Measurements from ENCODE around the gene MAFG.

MAFG gene

GRCh38 chr17:81961521-81962498 is 34.3 kb upstream of the MAFG start:
- CTCF ChIA-PET, result interaction anchor here (4.7 kb wide), 1 partner anchor 59 kb away, joined by 103 read pairs; the partner anchor contains the start of genes CENPX and LRRC45
- Mint-ChIP-seq H3K27ac (peak overlapping the region; percentile 74), H3K4me3 (peak overlapping the region; percentile 23), H3K36me3 (no peaks in the 10 kb centered on the region), H3K4me1 (peaks cover 9% of the 10 kb centered on the region), H3K9me3 (no peaks in the 10 kb centered on the region), H3K27me3 (peaks cover 86% of the 10 kb centered on the region)
- DNase-seq, result no peak

- CTCF ChIA-PET, result interaction anchor here (0.9 to 4.7 kb wide), 5 partner anchors 13 to 77 kb away, joined by 3 to 103 read pairs (median 9); partner anchors contain the start of genes CENPX, DCXR and LRRC45
- peaks cover 86% of the 10 kb centered on the region for H3K27me3 Mint-ChIP-seq
- peaks cover 6% of the 10 kb centered on the region for H3K4me1 Mint-ChIP-seq
- no peak within 1 kb of the TSS for H3K4me3 Mint-ChIP-seq
- DNase-seq, result no peak
- no peaks in the 10 kb centered on the region for H3K9me3 Mint-ChIP-seq
- no peaks in the 10 kb centered on the region for H3K36me3 Mint-ChIP-seq
- H3K27ac Mint-ChIP-seq, result no peak within 1 kb of the TSS
Observed at GRCh38 chr17:81961087-81961511, 33.6 kb upstream of the MAFG start, which contains the start of gene NOTUM. Gene NOTUM, minus strand, starts transcription at chr17:81961187. Its CDS starts 278 bp downstream, at chr17:81960909.

GRCh38 chr17:81960130-81960958 is 32.8 kb upstream of the MAFG start:
- Mint-ChIP-seq H3K27ac (no peak overlapping the region), H3K4me1 (peaks cover 6% of the 10 kb centered on the region), H3K36me3 (no peaks in the 10 kb centered on the region), H3K27me3 (peaks cover 78% of the 10 kb centered on the region), H3K4me3 (no peak overlapping the region), H3K9me3 (no peaks in the 10 kb centered on the region)
- no peak for DNase-seq
- CTCF ChIA-PET, result interaction anchor here (0.6 to 4.7 kb wide), 14 partner anchors 8 to 343 kb away, joined by 3 to 103 read pairs (median 4); partner anchors contain the start of genes CENPX, DCXR and LRRC45

GRCh38 chr17:81959362-81960129 is 32.0 kb upstream of the MAFG start:
- peak; percentile 82 for DNase-seq
- H3K27me3 Mint-ChIP-seq, result peaks cover 75% of the 10 kb centered on the region
- peaks cover 6% of the 10 kb centered on the region for H3K4me1 Mint-ChIP-seq
- CTCF ChIA-PET, result interaction anchor here (0.7 to 4.7 kb wide), 19 partner anchors 9 to 344 kb away, joined by 3 to 103 read pairs (median 4); partner anchors contain the start of genes ASPSCR1, CENPX, DCXR and LRRC45
- H3K36me3 Mint-ChIP-seq, result no peaks in the 10 kb centered on the region
- H3K27ac Mint-ChIP-seq, result no peak overlapping the region
- no peak overlapping the region for H3K4me3 Mint-ChIP-seq
- H3K9me3 Mint-ChIP-seq, result no peaks in the 10 kb centered on the region

GRCh38 chr17:81958633-81959342 is 31.3 kb upstream of the MAFG start:
- Mint-ChIP-seq H3K27me3 (peaks cover 68% of the 10 kb centered on the region), H3K36me3 (no peaks in the 10 kb centered on the region), H3K9me3 (no peaks in the 10 kb centered on the region), H3K4me1 (peaks cover 6% of the 10 kb centered on the region), H3K4me3 (peak overlapping the region; percentile 45), H3K27ac (no peak overlapping the region)
- DNase-seq, result no peak
- CTCF ChIA-PET, result interaction anchor here (0.7 to 4.7 kb wide), 19 partner anchors 10 to 345 kb away, joined by 3 to 103 read pairs (median 4); partner anchors contain the start of genes ASPSCR1, CENPX, DCXR and LRRC45

- no peak for DNase-seq
- H3K27me3 Mint-ChIP-seq, result peaks cover 67% of the 10 kb centered on the region
- H3K4me1 Mint-ChIP-seq, result peaks cover 6% of the 10 kb centered on the region
- no peak overlapping the region for H3K27ac Mint-ChIP-seq
- CTCF ChIA-PET, result interaction anchor here (0.7 kb wide), 1 partner anchor 63 kb away, joined by 3 read pairs; no protein-coding TSS in a partner anchor
- no peaks in the 10 kb centered on the region for H3K9me3 Mint-ChIP-seq
- H3K4me3 Mint-ChIP-seq, result no peak overlapping the region
- H3K36me3 Mint-ChIP-seq, result no peaks in the 10 kb centered on the region
Observed at GRCh38 chr17:81957691-81958432, 30.3 kb upstream of the MAFG start.

GRCh38 chr17:81956607-81957589 is 29.4 kb upstream of the MAFG start:
- Mint-ChIP-seq H3K36me3 (no peaks in the 10 kb centered on the region), H3K4me1 (peaks cover 6% of the 10 kb centered on the region), H3K9me3 (no peaks in the 10 kb centered on the region), H3K27ac (no peak overlapping the region), H3K27me3 (peaks cover 65% of the 10 kb centered on the region), H3K4me3 (no peak overlapping the region)
- CTCF ChIA-PET, result interaction anchor here (5.3 kb wide), 1 partner anchor 64 kb away, joined by 23 read pairs; the partner anchor contains the start of gene CENPX
- no peak for DNase-seq

- H3K27me3 Mint-ChIP-seq, result peaks cover 68% of the 10 kb centered on the region
- H3K9me3 Mint-ChIP-seq, result no peaks in the 10 kb centered on the region
- no peak overlapping the region for H3K4me3 Mint-ChIP-seq
- no peak for DNase-seq
- H3K36me3 Mint-ChIP-seq, result no peaks in the 10 kb centered on the region
- CTCF ChIA-PET, result interaction anchor here (5.3 kb wide), 1 partner anchor 65 kb away, joined by 23 read pairs; the partner anchor contains the start of gene CENPX
- no peak overlapping the region for H3K27ac Mint-ChIP-seq
- peaks cover 9% of the 10 kb centered on the region for H3K4me1 Mint-ChIP-seq
Observed at GRCh38 chr17:81955756-81956544, 28.4 kb upstream of the MAFG start.

- Mint-ChIP-seq H3K27me3 (peaks cover 69% of the 10 kb centered on the region), H3K36me3 (no peaks in the 10 kb centered on the region), H3K4me1 (peaks cover 9% of the 10 kb centered on the region), H3K9me3 (no peaks in the 10 kb centered on the region), H3K27ac (no peak overlapping the region), H3K4me3 (no peak overlapping the region)
- no peak for DNase-seq
- CTCF ChIA-PET, result interaction anchor here (2.6 to 5.3 kb wide), 2 partner anchors 66 to 220 kb away, joined by 8 to 23 read pairs; partner anchors contain the start of gene CENPX
Observed at GRCh38 chr17:81955058-81955681, 27.6 kb upstream of the MAFG start.

All from activated naive CD4-positive, alpha-beta T cell treated with anti-CD3 and anti-CD28 coated beads, Interleukin-2, amount 10 ng/mL, durations not matched to agents 7 days and 5 days (primary cell).